GM21528 (cell line): ENCODE results near the gene ARHGEF33.
A peak's percentile ranks its signal among the peaks of the same experiment; 100 is the strongest.

Experiments used
- ATAC-seq: cut with Tn5 transposase; IDR thresholded peaks from one replicate; pipeline ENCODE4 v1.9.1; 2021; ENCODE audit warnings: mild to moderate bottlenecking, moderate library complexity; ENCODE audit not compliant: unreplicated experiment, low FRiP score

The ARHGEF33 gene

GRCh38 chr2:38889575-38889974 is at the start of gene ARHGEF33:
Gene ARHGEF33 (plus strand): TSS chr2:38889875. CDS start chr2:38919448, 29,573 bp downstream.
- ATAC-seq, result no peak

- ATAC-seq, result peak; percentile 90
Observed at GRCh38 chr2:38850045-38850444, 39.6 kb upstream of the ARHGEF33 start.

DNA sequence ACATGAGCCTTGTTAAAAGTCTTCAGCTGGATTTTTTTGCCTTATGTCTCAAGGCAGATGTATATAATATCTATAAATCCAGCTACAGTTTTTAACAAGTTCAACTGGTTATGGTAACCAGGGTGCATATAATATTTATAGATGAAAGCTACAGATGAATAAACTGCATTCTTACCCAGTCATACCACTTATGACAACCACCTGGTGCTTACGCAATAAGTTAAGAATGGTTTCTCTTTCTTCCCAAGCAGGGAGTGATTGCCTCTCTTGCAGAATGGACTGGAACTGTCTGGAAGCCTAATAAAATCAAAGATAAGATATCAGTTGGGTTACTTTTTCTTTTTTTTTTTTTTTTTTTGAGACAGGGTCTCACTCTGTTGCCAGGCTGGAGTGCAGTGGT is 33.5 kb upstream of the ARHGEF33 start:
- no peak for ATAC-seq

- no peak for ATAC-seq
Observed at GRCh38 chr2:38862476-38862875, 27.2 kb upstream of the ARHGEF33 start.

DNA sequence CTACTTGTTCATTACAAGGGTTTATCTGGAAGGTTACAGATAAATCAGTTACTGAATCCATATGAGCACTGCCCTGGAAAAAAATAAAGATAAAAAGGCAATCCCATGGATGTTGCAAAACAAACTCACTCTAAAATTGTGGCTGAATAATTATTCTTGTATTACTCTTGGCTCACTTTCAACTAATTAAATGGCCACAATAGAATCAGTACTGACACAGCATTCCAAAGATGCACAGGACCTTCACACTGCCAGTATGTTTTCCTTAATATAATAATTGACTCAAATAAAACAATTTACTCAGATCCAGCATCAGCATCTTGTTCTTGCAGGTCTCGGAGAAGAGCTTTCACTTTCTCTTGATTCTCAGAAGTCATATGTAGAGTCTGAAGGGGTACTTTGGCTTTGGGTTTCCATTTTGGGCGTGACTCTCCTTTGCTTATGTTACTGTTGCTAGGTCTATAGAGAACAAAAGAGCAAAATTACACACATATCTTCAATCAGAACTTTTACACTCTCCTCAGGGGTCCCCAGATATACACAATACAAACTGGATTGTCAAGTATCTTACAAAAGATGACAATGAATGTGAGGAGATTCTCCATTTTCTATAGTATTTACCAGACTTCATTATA is 26.5 kb upstream of the ARHGEF33 start:
- ATAC-seq, result no peak

GRCh38 chr2:38866773-38867443 is 22.8 kb upstream of the ARHGEF33 start:
- ATAC-seq, result no peak

DNA sequence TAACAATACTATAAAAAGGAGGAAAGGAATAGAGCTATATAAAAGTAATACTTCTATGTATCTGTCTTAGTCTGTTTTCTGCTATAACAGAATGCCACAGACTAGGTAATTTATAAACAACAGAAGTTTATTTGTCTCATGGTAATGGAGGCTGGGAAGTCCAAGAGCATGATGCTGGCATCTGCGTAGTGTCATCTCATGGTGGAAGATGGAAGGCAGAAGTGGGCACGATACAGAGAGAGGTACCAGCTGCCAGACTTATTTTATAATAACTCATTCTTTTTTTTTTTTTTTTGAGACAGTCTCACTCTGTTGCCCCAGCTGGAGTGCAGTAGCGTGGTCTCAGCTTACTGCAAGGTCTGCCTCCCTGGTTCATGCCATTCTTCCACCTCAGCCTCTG is 18.2 kb upstream of the ARHGEF33 start:
- no peak for ATAC-seq

DNA sequence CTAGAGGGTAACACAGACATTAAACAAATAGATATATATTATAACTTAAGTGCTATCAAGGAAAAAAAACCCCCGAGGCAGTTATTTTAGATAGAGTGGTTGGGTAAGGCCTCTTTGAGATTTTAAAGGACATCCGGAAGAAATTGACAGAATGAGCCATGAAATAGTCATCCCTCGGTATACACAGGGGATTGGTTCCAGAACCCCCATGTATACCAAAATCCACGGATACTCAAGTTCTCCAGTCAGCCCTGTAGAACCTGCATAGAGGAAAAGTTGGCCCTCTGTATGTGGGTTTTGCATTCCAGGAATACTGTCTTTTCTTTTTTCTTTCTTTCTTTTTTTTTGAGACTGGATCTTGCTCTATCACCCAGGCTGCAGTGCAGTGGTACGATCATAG is 15.9 kb upstream of the ARHGEF33 start:
- no peak for ATAC-seq

- no peak for ATAC-seq
Observed at GRCh38 chr2:38875227-38875575, 14.5 kb upstream of the ARHGEF33 start.

- peak; percentile 100 for ATAC-seq
Observed at GRCh38 chr2:38875576-38876367, 13.9 kb upstream of the ARHGEF33 start, which contains the start of the genes DHX57 and MORN2. Gene DHX57 (minus strand): TSS chr2:38875934. CDS start chr2:38868405, 7,529 bp downstream. Gene MORN2 (plus strand): TSS chr2:38875976.

DNA sequence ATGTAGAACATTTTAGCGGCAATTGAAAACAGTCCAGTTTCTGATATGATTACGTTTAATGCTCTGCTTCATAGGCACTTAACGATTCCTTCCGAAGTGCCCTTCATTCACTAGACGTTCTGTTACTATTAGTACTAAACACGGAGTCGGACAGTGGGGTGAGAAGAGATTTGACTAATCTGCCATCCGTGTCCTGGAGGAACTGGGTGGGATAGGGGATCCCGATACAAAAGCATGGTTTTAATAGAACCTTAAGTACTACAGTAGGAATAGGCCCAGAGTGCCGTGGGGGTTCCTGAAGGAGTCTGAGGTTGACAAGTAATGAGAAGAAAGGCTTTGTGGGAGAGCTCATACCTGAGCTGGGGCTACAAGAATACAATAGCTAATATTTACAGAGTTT is 13.3 kb upstream of the ARHGEF33 start:
- ATAC-seq, result no peak

DNA sequence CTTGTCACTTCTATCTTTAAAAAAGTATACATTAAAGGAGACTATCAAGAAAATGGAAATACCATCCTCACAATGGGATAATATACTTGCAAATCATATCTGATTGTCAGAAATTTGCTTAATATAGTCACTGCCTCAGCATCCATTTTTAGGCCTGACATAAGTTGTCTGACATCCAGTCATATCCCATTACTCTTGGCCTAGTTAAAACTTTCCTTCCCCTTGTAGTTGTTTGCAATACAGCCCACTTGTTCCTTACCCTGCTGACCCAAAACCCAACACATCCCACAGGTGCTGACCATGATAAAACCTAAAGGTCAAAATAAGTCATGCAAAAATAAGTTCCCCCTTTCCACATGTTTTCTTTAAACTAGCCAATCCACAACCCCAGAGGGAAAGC is 3.6 kb upstream of the ARHGEF33 start:
- no peak for ATAC-seq

DNA sequence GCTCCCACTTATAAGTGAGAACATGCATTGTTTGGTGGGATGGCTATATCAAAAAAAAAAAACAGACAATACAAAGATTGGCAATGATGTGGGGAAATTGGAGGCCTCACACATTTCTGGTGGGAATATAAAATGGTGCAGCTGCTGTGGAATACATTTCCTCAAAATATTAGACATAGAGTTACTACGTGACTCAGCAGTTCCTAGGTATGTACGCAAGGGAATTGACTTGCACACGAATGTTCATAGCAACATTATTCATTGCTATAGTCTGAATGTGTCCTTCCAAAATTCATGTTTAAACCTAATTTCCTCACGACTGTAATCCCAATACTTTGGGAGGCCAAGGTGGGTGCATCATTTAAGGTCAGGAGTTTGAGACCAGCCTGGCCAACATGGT is 2.3 kb upstream of the ARHGEF33 start:
- ATAC-seq, result no peak

- ATAC-seq, result no peak
Observed at GRCh38 chr2:38887902-38888554, 1.6 kb upstream of the ARHGEF33 start.

GRCh38 chr2:38889045-38889444 is 630 bp upstream of the ARHGEF33 start:
- no peak for ATAC-seq

DNA sequence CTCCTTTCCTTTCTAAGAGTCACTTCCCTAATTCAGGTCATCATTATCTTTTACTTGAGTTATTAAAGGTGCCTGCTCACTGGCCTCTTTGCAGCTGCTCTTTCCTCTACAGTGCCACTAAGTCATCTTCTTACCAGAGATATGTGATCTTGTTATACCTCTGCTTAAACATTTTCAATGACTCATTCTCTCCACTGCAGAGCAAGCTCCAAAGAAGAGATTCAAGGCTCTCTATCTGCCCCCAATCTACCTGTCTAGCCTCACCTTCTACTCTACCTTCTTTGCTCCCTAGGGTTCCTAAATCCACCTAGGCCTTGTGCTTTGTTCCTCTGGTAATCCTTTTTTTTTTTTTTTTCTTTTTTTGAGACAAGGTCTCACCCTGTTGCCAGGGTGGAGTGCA is 3.1 kb downstream of the ARHGEF33 start:
- ATAC-seq, result no peak

GRCh38 chr2:38898256-38898655 is 8.6 kb downstream of the ARHGEF33 start:
- no peak for ATAC-seq

- no peak for ATAC-seq
Observed at GRCh38 chr2:38900726-38901125, 11.1 kb downstream of the ARHGEF33 start.

GRCh38 chr2:38905251-38905650 is 15.6 kb downstream of the ARHGEF33 start:
- no peak for ATAC-seq

GRCh38 chr2:38907242-38907641 is 17.6 kb downstream of the ARHGEF33 start:
- no peak for ATAC-seq
